ENCODE results near the gene GATD1.

The GATD1 gene

GRCh38 chr11:819943-820649 lies 42.8 kb upstream of the GATD1 start:
- peak overlapping the region; percentile 57 for H3K9ac ChIP-seq (ENCODE audit: low read length)
- H3K4me1 ChIP-seq (ENCODE audit: insufficient read depth, low read length) = peaks cover 22% of the 10 kb centered on the region
- H3K27ac ChIP-seq (ENCODE audit: low read depth, low read length) = peak overlapping the region; percentile 93
- H3K4me3 ChIP-seq (ENCODE audit: low read depth in 1 of 2, low read length in 2 of 2) = peak overlapping the region; percentile 77 to 81
- H3K36me3 ChIP-seq (ENCODE audit: insufficient read depth, low read length) = peaks cover 13% of the 10 kb centered on the region
- H3K9me3 ChIP-seq (ENCODE audit: low read length) = no peaks in the 10 kb centered on the region
- H3K27me3 ChIP-seq (ENCODE audit: control insufficient read depth in 1 of 2, insufficient read depth in 2 of 2, low read length in 2 of 2) = peaks cover 2 to 7% of the 10 kb centered on the region in 2 donors

- Histone ChIP-seq H3K27ac (ENCODE audit: low read depth, low read length) (peak overlapping the region; percentile 93), H3K9ac (ENCODE audit: low read length) (peak overlapping the region; percentile 68), H3K27me3 (ENCODE audit: control insufficient read depth in 1 of 2, insufficient read depth in 2 of 2, low read length in 2 of 2) (no peaks in the 10 kb centered on the region), H3K4me1 (ENCODE audit: insufficient read depth, low read length) (peaks cover 22% of the 10 kb centered on the region), H3K4me3 (ENCODE audit: low read depth in 1 of 2, low read length in 2 of 2) (peak overlapping the region; percentile 77 to 81), H3K9me3 (ENCODE audit: low read length) (no peaks in the 10 kb centered on the region), H3K36me3 (ENCODE audit: insufficient read depth, low read length) (peaks cover 6% of the 10 kb centered on the region)
Observed at GRCh38 chr11:819129-819931, 42.0 kb upstream of the GATD1 start.

- Histone ChIP-seq H3K36me3 (ENCODE audit: insufficient read depth, low read length) (no peaks in the 10 kb centered on the region), H3K9ac (ENCODE audit: low read length) (peak within 1 kb of the TSS; percentile 68), H3K4me3 (ENCODE audit: low read depth in 1 of 2, low read length in 2 of 2) (peak within 1 kb of the TSS; percentile 77 to 81), H3K27ac (ENCODE audit: low read depth, low read length) (peak within 1 kb of the TSS; percentile 93), H3K27me3 (ENCODE audit: control insufficient read depth in 1 of 2, insufficient read depth in 2 of 2, low read length in 2 of 2) (no peaks in the 10 kb centered on the region), H3K4me1 (ENCODE audit: insufficient read depth, low read length) (peaks cover 22% of the 10 kb centered on the region), H3K9me3 (ENCODE audit: low read length) (no peaks in the 10 kb centered on the region)
Observed at GRCh38 chr11:818396-819128, 41.3 kb upstream of the GATD1 start, which contains the start of gene PNPLA2. PNPLA2 (plus strand) TSS chr11:818914; CDS start chr11:819719, 805 bp downstream.

- no peak overlapping the region for H3K4me3 ChIP-seq (ENCODE audit: low read depth in 1 of 2, low read length in 2 of 2)
- peaks cover 22% of the 10 kb centered on the region for H3K4me1 ChIP-seq (ENCODE audit: insufficient read depth, low read length)
- peaks cover 20% of the 10 kb centered on the region for H3K36me3 ChIP-seq (ENCODE audit: insufficient read depth, low read length)
- no peak overlapping the region for H3K27ac ChIP-seq (ENCODE audit: low read depth, low read length)
- H3K9ac ChIP-seq (ENCODE audit: low read length) = no peak overlapping the region
- H3K9me3 ChIP-seq (ENCODE audit: low read length) = no peaks in the 10 kb centered on the region
- H3K27me3 ChIP-seq (ENCODE audit: control insufficient read depth in 1 of 2, insufficient read depth in 2 of 2, low read length in 2 of 2) = no peaks in the 10 kb centered on the region
Observed at GRCh38 chr11:816433-816779, 39.1 kb upstream of the GATD1 start.

- Histone ChIP-seq H3K36me3 (ENCODE audit: insufficient read depth, low read length) (peaks cover 26% of the 10 kb centered on the region), H3K27me3 (ENCODE audit: control insufficient read depth in 1 of 2, insufficient read depth in 2 of 2, low read length in 2 of 2) (no peaks in the 10 kb centered on the region), H3K9ac (ENCODE audit: low read length) (no peak overlapping the region), H3K4me3 (ENCODE audit: low read depth in 1 of 2, low read length in 2 of 2) (no peak overlapping the region), H3K27ac (ENCODE audit: low read depth, low read length) (no peak overlapping the region), H3K9me3 (ENCODE audit: low read length) (no peaks in the 10 kb centered on the region), H3K4me1 (ENCODE audit: insufficient read depth, low read length) (peaks cover 22% of the 10 kb centered on the region)
Observed at GRCh38 chr11:815675-816432, 38.6 kb upstream of the GATD1 start.

GRCh38 chr11:813456-814096 lies 36.3 kb upstream of the GATD1 start:
- H3K9me3 ChIP-seq (ENCODE audit: low read length) = no peaks in the 10 kb centered on the region
- H3K4me3 ChIP-seq (ENCODE audit: low read depth in 1 of 2, low read length in 2 of 2) = no peak overlapping the region
- H3K9ac ChIP-seq (ENCODE audit: low read length) = no peak overlapping the region
- H3K27me3 ChIP-seq (ENCODE audit: control insufficient read depth in 1 of 2, insufficient read depth in 2 of 2, low read length in 2 of 2) = no peaks in the 10 kb centered on the region
- no peak overlapping the region for H3K27ac ChIP-seq (ENCODE audit: low read depth, low read length)
- peaks cover 22% of the 10 kb centered on the region for H3K4me1 ChIP-seq (ENCODE audit: insufficient read depth, low read length)
- H3K36me3 ChIP-seq (ENCODE audit: insufficient read depth, low read length) = peaks cover 26% of the 10 kb centered on the region

GRCh38 chr11:813072-813455 lies 35.8 kb upstream of the GATD1 start:
- Histone ChIP-seq H3K9me3 (ENCODE audit: low read length) (no peaks in the 10 kb centered on the region), H3K36me3 (ENCODE audit: insufficient read depth, low read length) (peaks cover 26% of the 10 kb centered on the region), H3K9ac (ENCODE audit: low read length) (no peak overlapping the region), H3K4me1 (ENCODE audit: insufficient read depth, low read length) (peaks cover 22% of the 10 kb centered on the region), H3K4me3 (ENCODE audit: low read depth in 1 of 2, low read length in 2 of 2) (no peak overlapping the region), H3K27me3 (ENCODE audit: control insufficient read depth in 1 of 2, insufficient read depth in 2 of 2, low read length in 2 of 2) (no peaks in the 10 kb centered on the region), H3K27ac (ENCODE audit: low read depth, low read length) (no peak overlapping the region)

GRCh38 chr11:812390-812789 lies 35.1 kb upstream of the GATD1 start:
- no peak overlapping the region for H3K9ac ChIP-seq (ENCODE audit: low read length)
- peaks cover 26% of the 10 kb centered on the region for H3K36me3 ChIP-seq (ENCODE audit: insufficient read depth, low read length)
- H3K27ac ChIP-seq (ENCODE audit: low read depth, low read length) = no peak overlapping the region
- H3K4me3 ChIP-seq (ENCODE audit: low read depth in 1 of 2, low read length in 2 of 2) = no peak overlapping the region
- H3K4me1 ChIP-seq (ENCODE audit: insufficient read depth, low read length) = peaks cover 22% of the 10 kb centered on the region
- H3K9me3 ChIP-seq (ENCODE audit: low read length) = no peaks in the 10 kb centered on the region
- H3K27me3 ChIP-seq (ENCODE audit: control insufficient read depth in 1 of 2, insufficient read depth in 2 of 2, low read length in 2 of 2) = no peaks in the 10 kb centered on the region

GRCh38 chr11:811446-812245 lies 34.4 kb upstream of the GATD1 start:
- peak overlapping the region; percentile 98 for H3K9ac ChIP-seq (ENCODE audit: low read length)
- H3K9me3 ChIP-seq (ENCODE audit: low read length) = no peaks in the 10 kb centered on the region
- H3K36me3 ChIP-seq (ENCODE audit: insufficient read depth, low read length) = peaks cover 26% of the 10 kb centered on the region
- H3K27ac ChIP-seq (ENCODE audit: low read depth, low read length) = no peak overlapping the region
- no peak overlapping the region for H3K4me3 ChIP-seq (ENCODE audit: low read depth in 1 of 2, low read length in 2 of 2)
- no peaks in the 10 kb centered on the region for H3K27me3 ChIP-seq (ENCODE audit: control insufficient read depth in 1 of 2, insufficient read depth in 2 of 2, low read length in 2 of 2)
- peaks cover 22% of the 10 kb centered on the region for H3K4me1 ChIP-seq (ENCODE audit: insufficient read depth, low read length)

GRCh38 chr11:810040-810567 lies 32.8 kb upstream of the GATD1 start:
- H3K4me3 ChIP-seq (ENCODE audit: low read depth in 1 of 2, low read length in 2 of 2) = peak overlapping the region; percentile 78 to 82
- H3K36me3 ChIP-seq (ENCODE audit: insufficient read depth, low read length) = peaks cover 26% of the 10 kb centered on the region
- peak overlapping the region; percentile 89 for H3K27ac ChIP-seq (ENCODE audit: low read depth, low read length)
- H3K4me1 ChIP-seq (ENCODE audit: insufficient read depth, low read length) = peaks cover 22% of the 10 kb centered on the region
- no peaks in the 10 kb centered on the region for H3K27me3 ChIP-seq (ENCODE audit: control insufficient read depth in 1 of 2, insufficient read depth in 2 of 2, low read length in 2 of 2)
- H3K9me3 ChIP-seq (ENCODE audit: low read length) = no peaks in the 10 kb centered on the region
- H3K9ac ChIP-seq (ENCODE audit: low read length) = peak overlapping the region; percentile 98
